Stomach (tissue), 9 donors: ENCODE results near the gene NSD2. TPM values are rescaled to one million over a fixed set of nuclear protein-coding genes. Genes with fewer than 3 reads are reported as not detected.

Source experiments
- DNase-seq, 2 donors: peaks; one replicate each; pipeline versions ENCODE4 v3.0.0 to v3.0.0-alpha.2; 2013 to 2019
- H3K27ac ChIP-seq, 5 donors: fragments of 200-600 bp in 4 of 5; sonication (generic) in 4 of 5; one replicate each; pipeline ENCODE4 v1.5.1; 2013 to 2019; ENCODE audit warnings: mild to moderate bottlenecking in 1 of 5, moderate library complexity in 1 of 5
- H3K27me3 ChIP-seq, 3 donors: fragments of 200-600 bp; sonication (generic); one replicate each; pipeline ENCODE4 v1.5.1; 2017 to 2019; ENCODE audit warnings: mixed run types in 1 of 3
- H3K36me3 ChIP-seq, 4 donors: fragments of 200-600 bp; sonication (generic); 1 replicate in 3 of 4; 2 replicates in 1 of 4; pipeline ENCODE4 v1.5.1; 2016 to 2019
- H3K4me1 ChIP-seq, 4 donors: fragments of 200-600 bp; sonication (generic); one replicate each; pipeline ENCODE4 v1.5.1; 2016 to 2019
- H3K4me3 ChIP-seq, 4 donors: fragments of 200-600 bp; sonication (generic) in 3 of 4; one replicate each; pipeline ENCODE4 v1.5.1; 2016 to 2019; ENCODE audit warnings: mild to moderate bottlenecking in 1 of 4
- H3K9me3 ChIP-seq, 4 donors: fragments of 200-600 bp; sonication (generic); one replicate each; pipeline ENCODE4 v1.5.1; 2016 to 2019
- EP300 ChIP-seq: sonication (generic); formaldehyde crosslinking; IDR thresholded peaks from one replicate; pipeline ENCODE4 v1.6.1; 2017; ENCODE audit warnings: antibody characterized with exemption
- POLR2A ChIP-seq, 4 donors: fragments of 450-650 bp; IDR thresholded peaks; one replicate each; pipeline ENCODE4 v1.6.1; 2016; ENCODE audit warnings: antibody characterized with exemption in 4 of 4, control low read depth in 2 of 4, mild to moderate bottlenecking in 1 of 4, moderate library complexity in 1 of 4
- POLR2AphosphoS5 ChIP-seq, 3 donors: sonication (generic); formaldehyde crosslinking; IDR thresholded peaks; one replicate each; pipeline ENCODE4 v1.6.1; 2016; ENCODE audit warnings: antibody characterized with exemption in 3 of 3
- WGBS, 5 donors: extraction: QIAGEN DNeasy Blood & Tissue Kit in 3 of 5; methylation state at CpG; one replicate each; pipeline versions ENCODE4 v1.1.5 to v1.1.7; 2013 to 2018; 5-methylcytosine and 5-hydroxymethylcytosine counted together
- intact Hi-C: fragments of 100-400 bp; cut with DNase I; formaldehyde crosslinking; loops from one replicate; pipeline ENCODE4 v1.15.1; 2023; ENCODE audit warnings: low total_unique reads
- polyA plus RNA-seq, 3 donors: library from polyadenylated mRNA; stranded (reverse); fragments of 200-250 nt; gene quantifications; one replicate each; pipeline ENCODE4 v1.2.3, GENCODE V29; 2013
- total RNA-seq, 5 donors: library from RNA; depleted of rRNA; stranded (reverse); fragments of >200 nt; gene quantifications; one replicate each; pipeline versions ENCODE4 v1.1.0 to v1.2.3, GENCODE V29; 2014 to 2016
- TF ChIP-seq, protein P1 (sequence below), 7 experiments: fragments of 450-650 bp in 4 of 7; fragments of 200-600 bp in 3 of 7; sonication (generic) in 3 of 7; IDR thresholded peaks; one replicate each; pipeline ENCODE4 v1.5.1; 2016 to 2019; ENCODE audit warnings: antibody characterized with exemption in 7 of 7, control low read depth in 2 of 7, mild to moderate bottlenecking in 1 of 7
- donor health status: healthy with polysubstance abuse.
- donor health status: Bipolar disorder and iron deficiency.
- donor health status: healthy.

NSD2 gene
- total and polyA plus RNA-seq, 8 donors = 4.9 to 176 (median 56.9) TPM

DNA sequence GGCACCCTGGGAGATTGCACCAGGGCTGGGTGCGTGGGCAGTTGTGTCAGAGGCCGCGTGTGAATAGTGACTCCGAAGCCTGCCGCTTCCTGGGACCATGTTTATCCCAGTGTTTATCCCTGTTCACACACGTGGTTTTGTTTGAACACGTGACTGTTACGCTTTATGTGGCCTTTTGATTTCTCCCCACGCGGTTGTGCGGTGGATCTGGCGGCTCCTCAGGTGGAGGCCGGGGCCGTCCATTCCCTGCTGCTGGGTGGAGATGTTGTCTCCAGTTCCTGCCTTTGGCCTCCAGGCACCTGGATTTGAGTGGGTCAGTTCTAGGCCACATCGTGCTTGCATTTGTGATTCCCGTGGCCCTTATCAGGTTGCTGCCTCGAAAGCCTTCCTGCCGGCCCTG is 102.5 kb downstream of the NSD2 start:
- no peak for DNase-seq
- H3K27ac ChIP-seq = no peak overlapping the region
- intact Hi-C loops = no loop called here
- TF ChIP-seq POLR2AphosphoS5 (IDR thresholded peaks at IDR 0.05) = no peak
- no peak for TF ChIP-seq POLR2A (IDR thresholded peaks at IDR 0.05)
- no peak for TF ChIP-seq EP300
- no peak overlapping the region for H3K4me3 ChIP-seq
- no peaks in the 10 kb centered on the region for H3K27me3 ChIP-seq
- H3K36me3 ChIP-seq = peaks cover 33 to 100% (median 92%) of the 10 kb centered on the region in 4 donors
- no peaks in the 10 kb centered on the region for H3K4me1 ChIP-seq
- no peaks in the 10 kb centered on the region for H3K9me3 ChIP-seq
- 86 to 92% (median 88%) methylated on average over 15 to 18 of the region's 18 CpGs for WGBS, 5 donors

DNA sequence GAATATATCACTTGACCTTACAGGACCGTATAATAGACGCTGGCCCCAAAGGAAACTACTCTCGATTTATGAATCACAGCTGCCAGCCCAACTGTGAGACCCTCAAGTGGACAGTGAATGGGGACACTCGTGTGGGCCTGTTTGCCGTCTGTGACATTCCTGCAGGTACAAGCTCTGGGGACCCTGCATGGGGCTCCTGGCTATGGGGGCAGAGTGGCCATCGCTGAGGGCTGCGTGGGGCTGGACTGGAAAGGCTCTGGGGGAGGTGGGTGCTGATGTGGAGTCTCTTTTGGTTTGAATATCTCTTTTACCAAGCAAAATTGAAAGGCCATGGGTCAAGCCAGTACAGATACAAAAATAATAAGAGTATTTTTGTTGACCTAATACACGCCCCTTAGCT is 103.6 kb downstream of the NSD2 start:
- no peak overlapping the region for H3K27ac ChIP-seq
- intact Hi-C loops = no loop called here
- 90 to 97% (median 94%) methylated on average over 6 to 8 of the region's 8 CpGs for whole genome bisulfite sequencing, 5 donors
- no peaks in the 10 kb centered on the region for H3K27me3 ChIP-seq
- H3K4me3 ChIP-seq = no peak overlapping the region
- peaks cover 38 to 100% (median 94%) of the 10 kb centered on the region in 4 donors for H3K36me3 ChIP-seq
- H3K9me3 ChIP-seq = no peaks in the 10 kb centered on the region
- DNase-seq = peak in 1 of 2 donors; percentile 17
- H3K4me1 ChIP-seq = no peaks in the 10 kb centered on the region
- no peak for TF ChIP-seq POLR2AphosphoS5 (IDR thresholded peaks at IDR 0.05)
- no peak for TF ChIP-seq EP300
- TF ChIP-seq, protein P1, sequence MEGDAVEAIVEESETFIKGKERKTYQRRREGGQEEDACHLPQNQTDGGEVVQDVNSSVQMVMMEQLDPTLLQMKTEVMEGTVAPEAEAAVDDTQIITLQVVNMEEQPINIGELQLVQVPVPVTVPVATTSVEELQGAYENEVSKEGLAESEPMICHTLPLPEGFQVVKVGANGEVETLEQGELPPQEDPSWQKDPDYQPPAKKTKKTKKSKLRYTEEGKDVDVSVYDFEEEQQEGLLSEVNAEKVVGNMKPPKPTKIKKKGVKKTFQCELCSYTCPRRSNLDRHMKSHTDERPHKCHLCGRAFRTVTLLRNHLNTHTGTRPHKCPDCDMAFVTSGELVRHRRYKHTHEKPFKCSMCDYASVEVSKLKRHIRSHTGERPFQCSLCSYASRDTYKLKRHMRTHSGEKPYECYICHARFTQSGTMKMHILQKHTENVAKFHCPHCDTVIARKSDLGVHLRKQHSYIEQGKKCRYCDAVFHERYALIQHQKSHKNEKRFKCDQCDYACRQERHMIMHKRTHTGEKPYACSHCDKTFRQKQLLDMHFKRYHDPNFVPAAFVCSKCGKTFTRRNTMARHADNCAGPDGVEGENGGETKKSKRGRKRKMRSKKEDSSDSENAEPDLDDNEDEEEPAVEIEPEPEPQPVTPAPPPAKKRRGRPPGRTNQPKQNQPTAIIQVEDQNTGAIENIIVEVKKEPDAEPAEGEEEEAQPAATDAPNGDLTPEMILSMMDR (IDR thresholded peaks at IDR 0.05) = no peak
- no peak for TF ChIP-seq POLR2A (IDR thresholded peaks at IDR 0.05)

DNA sequence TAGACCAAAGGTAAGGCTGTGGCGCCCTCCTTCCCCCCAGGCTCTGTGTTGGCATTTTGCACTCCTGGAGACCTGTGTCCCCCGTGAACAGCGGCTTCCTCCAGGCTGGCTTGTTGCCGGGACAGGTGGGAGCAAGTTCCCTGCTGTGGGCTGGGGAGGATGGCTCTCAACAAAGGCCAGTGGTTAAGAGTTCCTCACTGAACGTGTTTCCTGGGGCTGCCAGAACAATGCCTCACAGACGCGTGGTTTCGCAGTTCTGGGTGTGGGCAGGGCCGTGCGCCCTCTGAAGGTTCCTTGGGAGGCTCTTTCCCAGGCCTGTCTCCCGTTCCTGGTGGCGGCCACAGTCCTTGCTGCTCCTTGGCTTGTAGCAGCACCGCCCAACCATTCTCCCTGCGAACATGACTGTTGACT is 104.2 kb downstream of the NSD2 start:
- DNase-seq = peak; percentile 59 to 63
- no peaks in the 10 kb centered on the region for H3K4me1 ChIP-seq
- no peaks in the 10 kb centered on the region for H3K9me3 ChIP-seq
- no peak overlapping the region for H3K27ac ChIP-seq
- H3K36me3 ChIP-seq = peaks cover 38 to 100% (median 96%) of the 10 kb centered on the region in 4 donors
- TF ChIP-seq EP300 (no peak), POLR2A (IDR thresholded peaks at IDR 0.05) (no peak), POLR2AphosphoS5 (IDR thresholded peaks at IDR 0.05) (no peak)
- TF ChIP-seq, protein P1 (IDR thresholded peaks at IDR 0.05) = no peak
- H3K27me3 ChIP-seq = no peaks in the 10 kb centered on the region
- intact Hi-C loops = no loop called here
- WGBS, 5 donors = 51 to 80% (median 65%) methylated on average over 8 to 14 of the region's 14 CpGs
- H3K4me3 ChIP-seq = no peak overlapping the region

DNA sequence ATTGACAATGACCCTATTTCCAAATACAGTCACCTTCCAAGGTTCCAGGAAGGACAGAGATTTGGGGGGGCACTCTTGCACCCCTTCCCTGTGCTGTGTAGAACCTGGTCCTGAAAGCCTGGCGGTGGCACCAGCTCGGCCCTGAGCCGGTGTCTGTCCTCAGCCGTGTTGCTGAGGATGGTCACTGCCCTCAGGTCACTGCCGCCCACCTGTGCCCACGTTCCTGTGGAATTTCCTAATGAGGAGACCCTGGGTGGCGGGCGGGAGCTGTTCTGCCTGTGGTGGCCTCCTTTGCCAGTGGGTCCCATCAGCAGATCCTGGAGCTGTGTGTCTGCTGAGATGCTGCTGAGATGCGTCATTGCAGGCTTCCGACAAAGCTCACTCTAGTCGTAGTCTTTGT is 104.7 kb downstream of the NSD2 start:
- 92 to 97% (median 94%) methylated on average over 3 to 11 of the region's 11 CpGs for WGBS, 5 donors
- intact Hi-C loops = no loop called here

More for the DNA sequence above, 104.7 kb downstream of the NSD2 start:
- peak overlapping the region in 1 of 5 donors; percentile 25 for H3K27ac ChIP-seq
- no peaks in the 10 kb centered on the region for H3K4me1 ChIP-seq
- no peak for DNase-seq
- TF ChIP-seq, protein P1 (IDR thresholded peaks at IDR 0.05) = no peak
- no peak for TF ChIP-seq EP300
- TF ChIP-seq POLR2AphosphoS5 (IDR thresholded peaks at IDR 0.05) = no peak
- no peak for TF ChIP-seq POLR2A (IDR thresholded peaks at IDR 0.05)
- no peak overlapping the region for H3K4me3 ChIP-seq
- H3K9me3 ChIP-seq = no peaks in the 10 kb centered on the region
- no peaks in the 10 kb centered on the region for H3K27me3 ChIP-seq
- H3K36me3 ChIP-seq = peaks cover 38 to 100% (median 96%) of the 10 kb centered on the region in 4 donors
